Stimulated activated CD4-positive, alpha-beta T cell treated with anti-CD3 and anti-CD28 coated beads, TNF-alpha, amount 100 ng/mL, for 48 hours (primary cell): ENCODE results near the gene PLPPR1.
"Not testable (repeated sequence)": the region's sequence is repeated elsewhere in the genome, so short reads cannot be mapped to it uniquely, and the experiment has no call there.

ENCODE experiments used
- DNase-seq, 3 donors: peaks; one replicate each; pipeline ENCODE4 v3.0.0-alpha.2; 2020; ENCODE audit warnings: low read depth in 3 of 3

PLPPR1 gene

DNA sequence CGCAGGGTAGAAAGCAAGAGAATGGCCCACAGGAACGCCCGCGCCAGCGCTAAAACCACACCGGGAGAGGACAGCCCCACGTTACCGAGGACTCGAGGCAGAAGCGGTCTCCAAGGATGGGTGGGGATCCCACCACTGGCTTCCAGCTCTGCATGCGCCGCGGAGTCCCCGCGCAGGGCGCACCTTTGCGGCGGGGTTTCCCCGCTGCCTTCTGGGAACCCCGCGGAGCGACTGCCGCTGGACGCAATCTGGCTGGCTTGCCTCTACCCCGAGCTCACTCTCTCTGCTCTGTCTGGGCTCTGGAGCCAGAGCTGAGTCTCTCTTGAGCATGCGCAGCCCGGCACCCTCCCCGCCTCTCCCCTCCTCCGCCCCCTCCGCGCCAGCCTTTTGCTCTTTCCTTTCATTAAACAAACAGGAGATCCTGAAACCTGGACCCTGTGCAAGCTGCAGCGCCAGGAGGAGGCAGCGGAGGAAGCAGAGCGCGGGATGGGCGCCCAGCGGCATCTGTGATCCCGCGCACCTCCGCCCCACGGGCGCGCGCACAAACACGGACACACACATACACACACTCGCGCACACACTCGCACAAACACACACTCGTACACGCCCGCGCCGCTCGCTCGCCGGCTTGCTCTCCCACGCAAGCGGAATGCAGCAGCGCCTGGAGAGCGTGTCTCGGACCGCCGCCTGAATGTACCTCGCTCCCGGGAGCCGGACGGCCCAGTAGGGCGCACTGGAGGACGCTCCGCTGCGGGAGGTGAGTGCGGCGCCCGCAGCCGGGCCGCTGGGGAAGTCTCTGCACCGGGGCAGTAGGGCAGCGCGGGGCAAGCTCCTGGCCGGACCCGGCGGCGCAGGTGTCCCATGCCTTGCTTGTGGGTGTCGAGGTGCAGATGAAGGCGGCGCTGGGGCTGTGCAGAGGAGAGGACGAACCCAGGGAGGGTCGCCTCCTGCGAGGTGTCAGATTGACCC is at the start of gene PLPPR1:
TSS of gene PLPPR1 (plus strand) at position 382 of the 969 bp plus-strand sequence.
- DNase-seq = no peak

DNA sequence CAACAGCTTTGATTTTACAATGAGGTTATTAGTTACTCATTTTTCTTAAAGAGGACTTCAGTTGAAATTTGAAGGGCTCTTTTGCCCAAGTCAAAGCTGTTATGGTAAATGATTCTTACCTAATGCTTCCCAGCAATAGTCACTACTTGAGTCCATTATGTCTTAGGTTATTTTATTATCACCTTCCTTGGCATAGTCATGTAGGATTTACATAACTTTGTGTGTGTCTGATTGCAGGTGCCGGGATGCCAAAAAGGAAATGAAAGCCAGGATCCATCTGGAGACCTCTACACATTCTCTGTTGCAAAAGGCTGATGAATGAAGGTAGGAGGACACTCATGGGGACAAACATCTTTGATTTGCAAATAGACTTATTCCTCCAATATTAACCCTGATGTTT is 38.8 kb upstream of the PLPPR1 start:
- DNase-seq = no peak

DNA sequence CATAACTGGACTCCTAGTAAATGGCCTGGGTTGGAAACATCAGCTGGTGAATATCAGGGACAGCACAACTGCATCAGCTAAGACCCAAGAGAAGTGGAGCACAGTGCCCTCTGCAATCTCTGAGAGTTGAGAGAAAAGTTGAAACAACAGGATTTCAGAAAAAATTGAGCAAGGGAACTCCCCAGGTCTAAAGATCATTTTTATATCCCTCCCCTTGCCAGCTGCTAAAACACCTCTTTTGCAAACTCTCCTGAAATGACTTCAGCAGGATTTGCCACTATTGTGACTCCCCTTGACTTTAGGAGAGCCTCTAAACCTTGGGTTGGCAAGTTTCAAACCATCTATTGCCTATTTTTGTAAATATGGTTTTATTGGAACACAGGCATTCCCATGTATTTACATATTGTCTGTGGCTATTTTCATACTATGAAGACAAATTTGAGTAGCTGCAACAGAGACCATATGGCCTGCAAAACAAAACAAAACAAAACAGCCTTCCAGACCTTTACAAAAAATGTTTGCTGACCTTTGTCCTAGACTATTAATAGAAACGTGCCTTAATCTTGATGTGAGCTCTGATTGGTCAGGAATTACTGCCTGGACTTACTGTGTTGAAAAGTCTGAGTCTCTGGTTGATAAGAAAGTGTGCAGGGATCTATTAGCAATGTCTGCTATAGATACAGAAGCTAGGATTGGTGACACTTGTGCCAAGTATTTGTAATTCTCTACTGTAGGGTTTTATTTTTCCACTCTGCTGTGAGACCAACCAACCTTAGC is 37.7 kb upstream of the PLPPR1 start:
- no peak for DNase-seq

DNA sequence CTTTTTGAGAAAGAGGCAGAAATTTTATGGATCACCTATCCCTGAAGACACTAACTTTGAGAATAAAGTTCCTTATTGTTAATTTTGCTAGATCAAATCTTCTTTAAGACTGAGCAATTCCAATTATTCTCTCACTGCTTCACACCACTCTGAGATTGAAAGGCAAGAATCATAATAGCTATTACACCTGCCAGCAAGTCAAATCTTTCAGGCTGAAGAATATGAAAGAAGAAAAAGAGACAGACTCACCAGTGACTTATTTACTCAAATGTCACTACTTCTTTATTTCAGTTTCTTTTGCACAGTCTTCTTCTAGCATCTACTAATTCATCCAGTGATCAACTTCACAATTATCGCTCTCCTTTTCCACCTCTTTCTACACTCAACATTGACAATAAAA is 35.9 kb upstream of the PLPPR1 start:
- no peak for DNase-seq

DNA sequence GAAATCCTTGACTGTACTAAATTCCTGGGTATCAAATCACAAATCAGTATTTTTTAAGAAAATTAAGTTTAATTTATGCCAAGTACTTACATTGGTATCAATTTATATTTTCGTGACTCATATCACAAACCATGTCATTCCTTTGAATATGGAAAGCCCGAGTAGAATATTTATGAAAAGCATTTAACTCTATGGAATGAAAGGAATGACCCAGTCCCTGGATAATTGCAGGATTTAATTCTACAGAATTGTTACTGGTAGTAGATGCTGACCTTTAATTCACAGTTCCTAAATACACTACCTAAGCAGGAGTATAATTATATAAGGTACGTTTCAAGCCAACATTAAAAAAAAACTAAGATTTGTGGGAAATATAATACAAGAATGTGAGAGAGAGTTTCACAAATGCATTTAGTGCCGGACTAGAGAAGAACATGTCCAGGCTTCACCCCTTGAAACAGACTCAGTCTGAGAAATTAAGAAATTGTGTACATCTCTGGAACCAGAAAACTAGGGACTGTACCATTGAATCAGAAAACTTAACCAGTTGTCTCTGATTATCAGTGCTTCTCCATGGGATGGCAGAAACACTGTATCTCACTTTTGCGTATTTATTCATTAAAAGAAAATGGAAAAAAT is 28.5 kb upstream of the PLPPR1 start:
- no peak for DNase-seq

DNA sequence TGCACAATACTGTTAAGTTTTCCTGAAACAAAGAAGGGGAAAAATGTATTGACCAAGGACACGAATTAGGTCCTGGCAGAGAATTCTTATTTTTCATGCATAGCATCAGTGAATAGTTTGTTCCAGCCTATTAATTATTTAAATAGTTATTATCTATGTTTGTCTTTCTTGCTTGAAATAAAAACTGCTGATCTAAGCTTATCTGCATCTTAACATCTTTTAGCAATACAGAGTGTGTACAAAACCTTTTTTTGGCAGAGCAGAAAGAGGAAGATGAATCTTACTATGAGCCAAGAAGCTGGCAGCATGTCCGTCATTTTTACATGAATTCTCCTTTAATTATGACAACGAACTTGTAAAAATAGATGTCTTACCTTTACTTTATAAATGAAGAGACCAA is 23.3 kb upstream of the PLPPR1 start:
- no peak for DNase-seq

DNA sequence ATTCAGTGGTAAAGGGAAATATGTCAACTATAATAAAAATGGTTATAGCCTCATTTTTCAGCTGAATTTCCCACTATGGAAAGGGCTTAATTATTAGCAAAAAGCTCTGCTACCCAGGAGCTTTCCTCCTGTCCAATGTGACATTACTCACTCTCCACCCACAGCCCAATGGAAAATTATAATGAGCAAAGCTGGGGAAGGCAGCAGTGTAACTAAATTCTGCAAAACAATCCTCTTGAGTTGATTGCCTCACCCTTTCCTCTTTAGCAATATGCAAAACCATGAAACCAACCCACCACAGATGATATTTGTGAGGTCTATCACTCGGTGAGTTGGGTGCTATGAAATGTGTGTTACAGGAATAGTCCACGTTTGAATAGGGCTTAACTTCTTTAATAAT is 14.0 kb upstream of the PLPPR1 start:
- no peak for DNase-seq

DNA sequence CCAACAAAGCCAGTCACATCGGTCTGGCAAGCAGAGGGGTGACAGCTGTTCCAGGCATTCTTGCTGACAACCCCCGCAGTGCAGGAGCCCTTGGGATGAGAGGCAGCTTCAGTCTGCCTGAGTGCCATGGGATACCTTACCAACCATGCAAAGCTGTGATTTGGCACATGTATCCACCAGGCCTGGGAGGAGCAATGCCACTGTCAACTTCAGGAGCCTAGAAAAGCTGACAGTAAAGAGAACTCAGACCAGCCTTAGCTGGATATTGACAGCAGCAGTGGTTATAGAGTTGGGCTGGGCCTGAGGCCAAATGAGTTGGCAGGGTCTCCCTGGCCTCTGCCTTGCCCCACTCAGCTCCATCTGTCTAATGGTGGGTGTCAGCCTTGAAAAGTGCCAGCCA is 10.1 kb upstream of the PLPPR1 start:
- no peak for DNase-seq

DNA sequence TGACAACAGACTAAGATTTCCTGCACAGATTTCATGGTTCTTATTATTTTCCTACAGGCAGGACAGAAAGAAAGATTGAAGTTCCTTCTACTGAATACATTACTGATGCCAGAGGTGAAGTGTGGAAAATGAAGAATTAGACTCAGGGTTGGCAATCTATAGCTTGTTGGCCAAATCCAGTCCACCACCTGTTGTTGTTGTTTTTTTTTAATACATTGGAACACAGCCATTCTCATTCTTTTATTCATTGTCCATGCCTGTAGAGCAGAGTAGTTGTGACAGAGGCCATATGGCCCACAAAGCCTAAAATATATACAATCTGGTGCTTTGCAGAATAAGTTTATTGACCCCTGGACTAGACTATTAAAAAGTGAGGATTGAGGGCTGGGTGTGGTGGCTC is 5.8 kb upstream of the PLPPR1 start:
- no peak for DNase-seq

DNA sequence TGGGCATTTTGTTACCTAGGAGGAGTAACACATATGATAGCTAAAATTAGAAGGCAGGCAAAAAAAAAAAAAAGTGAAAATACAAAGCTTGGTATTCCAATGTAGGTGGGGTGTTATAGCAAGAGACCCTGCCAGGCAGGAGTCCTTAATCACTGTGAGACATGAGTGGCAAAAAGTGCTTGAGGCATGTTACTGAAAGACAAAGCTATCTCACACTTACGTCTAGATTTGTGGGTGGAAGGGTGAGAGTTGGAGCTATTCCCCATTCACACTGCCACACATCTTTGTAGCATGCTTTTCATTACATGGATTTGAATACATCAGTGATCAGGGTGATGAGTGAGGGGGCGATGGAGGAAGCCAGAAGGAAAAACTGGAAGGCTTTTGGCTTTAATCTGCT is 2.6 kb upstream of the PLPPR1 start:
- no peak for DNase-seq

DNA sequence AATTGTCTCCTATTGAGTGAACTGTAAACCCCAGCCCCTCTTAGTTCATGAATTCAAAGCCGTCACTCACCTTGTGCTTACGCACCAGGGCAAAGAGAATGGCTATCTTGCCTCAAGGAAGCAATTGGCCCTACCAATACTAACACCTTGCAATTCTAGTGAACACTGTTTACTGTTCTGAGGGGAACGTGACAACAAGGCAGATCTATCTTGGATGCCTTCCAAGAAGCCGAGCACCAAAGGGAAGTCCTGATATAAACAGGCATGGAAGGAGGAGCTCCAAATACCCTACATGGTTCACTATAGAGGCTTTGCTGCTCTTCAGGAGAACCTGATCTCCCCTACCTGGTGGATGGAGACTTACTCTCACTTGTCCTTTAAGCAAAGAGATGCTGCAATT is 1.7 kb upstream of the PLPPR1 start:
- DNase-seq = no peak

DNA sequence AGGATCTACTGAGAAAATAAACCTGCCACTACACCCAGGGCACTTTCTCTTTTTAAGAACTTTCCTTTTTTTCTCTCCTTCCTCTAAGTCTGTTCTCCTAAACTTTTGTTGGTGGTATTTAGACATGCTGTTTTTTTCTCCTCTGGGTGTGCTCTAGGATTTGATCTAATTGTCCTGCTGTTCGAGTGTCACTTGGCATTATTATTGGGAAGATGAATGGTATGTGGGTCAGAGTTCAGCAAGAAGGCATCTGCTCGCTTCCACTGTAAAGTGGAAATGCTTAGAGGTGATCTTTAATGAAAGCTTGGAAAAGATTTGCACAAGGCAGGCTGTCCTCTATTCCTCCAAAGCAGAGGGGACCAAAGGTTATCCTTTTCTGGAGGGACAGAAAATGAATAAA is 1.3 kb upstream of the PLPPR1 start:
- no peak for DNase-seq

DNA sequence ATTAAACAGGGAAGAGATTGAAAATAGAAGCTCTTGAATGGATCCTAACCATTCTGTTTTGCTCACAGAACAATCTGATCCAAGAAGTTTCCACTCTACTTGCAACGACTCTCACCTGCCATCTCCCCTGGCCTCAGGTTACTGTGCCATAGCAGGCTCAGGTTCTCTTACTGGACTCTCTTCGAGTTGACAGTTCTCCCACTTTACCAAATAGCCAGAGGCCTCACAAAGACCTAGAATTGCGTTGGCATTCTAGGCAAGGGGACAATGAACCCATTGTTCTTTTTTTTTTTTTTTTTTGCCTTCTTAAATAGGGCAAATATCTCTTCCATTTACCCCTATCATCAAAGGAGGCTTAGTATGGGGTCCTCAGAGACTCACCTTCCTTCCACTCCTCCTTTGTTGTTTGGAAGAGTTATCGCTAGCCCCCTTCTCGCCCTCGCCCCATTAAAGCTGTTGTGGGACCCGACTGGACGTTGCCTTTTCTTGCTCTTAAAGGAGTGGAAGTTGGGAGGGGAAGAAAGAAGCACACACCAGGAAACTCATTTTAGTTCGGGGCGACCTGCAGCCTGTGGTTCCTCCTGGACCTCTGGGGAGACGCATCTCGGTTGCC is 688 bp upstream of the PLPPR1 start:
- DNase-seq = no peak

DNA sequence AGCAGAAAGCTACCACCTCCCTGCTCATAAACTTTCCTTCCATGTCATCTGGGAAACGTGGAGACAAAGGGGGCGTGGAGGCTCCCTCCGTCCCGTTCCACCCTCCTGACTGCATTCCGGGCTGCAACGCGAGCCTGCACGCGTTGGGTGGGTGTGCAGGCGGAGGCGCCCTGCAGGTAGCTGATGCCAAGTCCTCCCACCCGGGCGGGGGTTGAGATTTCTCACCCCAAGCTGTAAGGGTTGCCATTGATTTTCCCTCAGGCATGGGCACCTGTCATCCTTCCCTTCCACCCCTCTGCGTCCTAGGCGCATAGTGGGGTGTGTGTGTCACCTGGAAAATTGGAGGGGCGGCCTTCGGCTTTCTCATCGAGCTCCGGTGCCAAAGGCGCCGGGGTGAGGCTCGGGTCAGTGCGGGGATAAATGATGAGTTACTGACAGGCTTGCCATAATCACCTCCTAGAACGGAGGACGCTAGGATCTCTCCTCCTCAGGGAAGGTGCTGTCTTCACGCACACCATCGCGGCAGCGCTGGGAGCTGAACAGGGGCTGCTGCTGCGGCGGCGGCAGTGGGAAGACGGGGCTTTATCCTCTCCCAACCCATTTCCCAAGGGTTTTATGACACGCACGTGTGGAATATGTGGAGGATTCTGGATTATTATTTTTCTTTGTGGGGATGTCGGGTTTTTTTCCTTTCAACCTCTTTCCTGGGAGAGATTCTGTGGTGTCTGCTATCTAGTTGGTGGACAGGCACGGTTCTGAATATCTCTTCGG is 973 bp downstream of the PLPPR1 start:
- no peak for DNase-seq

DNA sequence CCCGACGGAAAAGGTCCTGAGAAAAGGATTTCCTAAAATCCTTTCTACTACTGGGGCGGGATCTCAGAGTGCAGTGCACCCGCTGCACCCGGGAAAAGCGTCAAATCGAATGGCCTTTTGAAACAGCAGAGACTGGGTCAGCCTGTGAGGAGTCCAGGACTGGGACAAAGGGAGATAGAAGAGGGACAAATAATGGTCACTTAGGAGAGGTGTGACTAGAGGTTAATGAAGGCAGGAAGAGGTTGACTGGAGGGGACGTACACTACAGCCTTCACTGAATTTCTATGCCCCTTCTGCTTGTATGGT is 1.5 kb downstream of the PLPPR1 start:
- no peak for DNase-seq

DNA sequence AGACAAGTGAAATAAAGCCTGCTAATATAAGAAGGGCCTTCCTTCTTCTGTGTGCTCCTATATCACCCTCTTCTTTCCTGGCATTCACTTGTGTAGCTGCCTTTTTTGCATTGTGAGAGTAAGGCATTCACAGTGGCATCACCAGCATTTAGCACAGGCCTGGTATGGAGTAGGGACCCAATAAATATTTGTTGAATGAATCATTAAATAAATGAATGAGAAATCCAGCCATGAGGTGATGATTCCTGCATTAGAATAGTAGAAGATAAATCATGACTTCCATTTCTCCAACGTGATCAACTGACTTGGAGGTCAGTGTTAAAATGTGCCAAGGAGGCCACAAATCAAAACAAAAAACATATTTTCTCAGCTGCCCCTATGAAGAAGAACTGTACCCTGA is 3.9 kb downstream of the PLPPR1 start:
- no peak for DNase-seq

DNA sequence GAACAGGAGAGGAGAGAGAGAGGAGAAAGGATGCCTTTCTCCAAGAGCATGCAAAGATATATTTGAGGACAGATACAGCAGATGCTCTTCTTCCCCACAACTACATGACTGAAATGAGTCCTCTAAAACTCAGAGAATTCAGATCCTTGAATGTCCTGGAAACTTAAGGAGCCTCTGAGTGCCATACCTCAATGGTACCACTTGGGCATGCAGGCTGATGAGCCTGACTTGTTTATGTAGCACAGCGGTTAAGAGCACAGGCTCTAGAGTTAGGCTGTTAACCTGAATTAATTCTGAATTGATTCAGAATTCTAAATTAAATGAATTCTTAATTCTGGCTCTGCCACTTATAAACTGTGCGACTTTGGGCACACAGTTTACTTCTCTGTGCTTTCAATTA is 5.7 kb downstream of the PLPPR1 start:
- DNase-seq = no peak

DNA sequence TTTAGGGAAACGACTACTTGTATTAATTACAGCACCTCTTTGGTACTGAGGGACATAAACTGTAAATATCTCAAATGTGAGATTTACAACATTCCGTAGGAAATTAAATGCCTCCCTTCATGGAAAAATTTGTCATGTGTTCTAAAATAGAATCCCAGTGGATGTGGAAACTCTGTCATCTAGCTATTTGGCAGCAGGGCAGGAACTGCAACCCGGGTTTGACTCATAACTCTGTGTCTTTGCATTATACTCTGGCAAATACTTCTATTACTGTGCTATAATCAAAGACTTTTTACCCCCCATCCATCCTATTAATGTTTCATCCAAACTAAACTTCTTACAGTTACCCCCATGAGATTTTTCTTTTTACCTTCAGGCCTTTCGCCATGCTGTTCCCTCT is 6.6 kb downstream of the PLPPR1 start:
- no peak for DNase-seq

DNA sequence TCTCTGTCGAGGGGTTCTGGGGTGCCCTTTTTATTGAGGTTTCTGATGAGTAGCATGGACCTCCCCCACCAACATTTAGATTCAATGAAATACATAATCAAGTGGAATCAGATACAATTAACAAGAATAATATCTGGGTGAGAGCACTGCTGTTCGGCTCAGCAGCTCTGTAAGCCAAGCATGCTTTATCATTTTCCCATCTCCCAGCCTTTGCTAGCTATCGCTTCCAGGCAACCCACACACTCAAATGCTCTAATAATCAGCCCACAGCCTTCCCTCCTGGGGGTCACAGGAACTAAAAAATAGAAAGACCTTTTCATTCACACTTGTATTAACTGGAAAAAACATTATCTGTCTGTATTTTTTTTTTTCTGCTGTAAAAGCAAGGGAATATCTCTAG is 8.9 kb downstream of the PLPPR1 start:
- no peak for DNase-seq

DNA sequence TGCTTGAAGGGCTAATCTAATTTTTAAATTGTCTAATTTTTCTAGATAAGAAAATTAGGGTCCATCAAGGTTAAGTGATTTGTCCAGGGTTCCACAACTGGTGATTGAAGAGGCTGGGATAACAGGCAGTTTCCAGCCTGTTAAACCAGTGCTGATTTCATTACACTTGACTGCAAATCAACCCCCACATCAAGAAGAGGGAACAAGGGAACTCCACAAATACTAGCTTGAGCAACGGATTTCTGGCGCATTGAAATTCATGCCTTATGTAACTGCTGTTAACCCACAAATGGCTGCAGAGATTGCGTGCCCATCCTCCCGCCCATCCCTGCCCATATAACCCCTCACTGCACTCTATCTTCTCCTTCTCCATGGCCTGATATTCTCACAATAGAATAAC is 10.0 kb downstream of the PLPPR1 start:
- DNase-seq = no peak

DNA sequence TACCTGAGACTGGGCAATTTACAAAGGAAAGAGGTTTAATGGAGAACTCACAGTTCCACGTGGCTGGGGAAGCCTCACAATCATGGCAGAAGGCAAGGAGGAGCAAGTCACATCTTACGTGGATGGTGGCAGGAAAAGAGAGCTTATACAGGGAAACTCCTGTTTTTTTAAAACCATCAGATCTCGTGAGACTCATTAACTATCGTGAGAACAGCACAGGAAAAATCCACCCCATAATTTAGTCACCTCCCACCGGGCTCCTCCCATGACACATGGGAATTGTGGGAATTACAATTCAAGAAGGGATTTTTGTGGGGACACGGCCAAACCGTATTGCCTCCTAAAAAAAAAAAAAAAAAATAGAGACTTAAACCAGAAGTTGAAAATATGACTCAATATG is 11.1 kb downstream of the PLPPR1 start:
- DNase-seq = not testable (repeated sequence)
